ENCODE data around the gene SMURF1. TPM values are rescaled to one million over a fixed set of nuclear protein-coding genes. Genes with fewer than 3 reads are reported as not detected.

The SMURF1 gene
- total RNA-seq, 1 donor from 2014 or later, result 34.4 TPM

DNA sequence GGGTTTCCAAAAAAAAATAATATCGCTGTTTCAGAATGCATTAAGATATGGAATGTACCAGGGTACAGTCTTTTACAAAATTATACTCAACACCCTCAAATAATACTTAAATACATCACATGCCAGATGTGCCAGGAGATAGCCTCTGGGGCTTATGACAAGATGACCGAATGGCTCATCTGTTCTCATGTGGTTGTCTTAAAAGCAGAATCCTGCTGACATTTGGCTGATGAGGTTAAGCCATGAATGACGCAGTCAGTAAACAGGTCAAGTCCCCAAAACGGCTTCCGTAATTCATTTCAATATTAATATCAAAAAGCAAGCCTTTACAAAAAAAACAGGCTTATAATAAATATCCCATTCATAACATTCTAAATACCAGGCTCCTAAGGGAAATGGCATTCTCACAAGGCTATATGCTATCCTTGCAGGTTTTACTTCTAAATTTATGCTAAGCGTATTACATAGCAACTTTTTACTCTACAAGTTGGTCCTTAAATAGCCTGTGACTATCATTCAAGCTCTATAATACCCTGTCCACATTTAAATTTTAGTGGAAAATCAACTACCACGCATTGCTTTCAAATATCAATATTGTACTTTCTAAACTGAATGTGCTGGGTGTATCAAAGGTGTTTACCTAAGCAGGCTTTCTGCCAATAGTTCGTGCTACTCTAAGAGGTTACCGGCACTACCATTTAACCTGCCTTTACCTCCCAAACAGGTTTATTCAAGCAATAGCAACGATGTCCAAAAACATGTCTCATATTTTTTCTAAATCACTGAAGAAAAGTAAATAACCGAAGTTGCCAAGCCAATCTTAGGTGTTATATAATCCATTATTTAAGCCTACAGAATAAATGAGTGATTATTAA is 15.6 kb downstream of the SMURF1 start:
- Mint-ChIP-seq H3K27ac (no peak overlapping the region), H3K27me3 (ENCODE audit: low read depth) (no peaks in the 10 kb centered on the region), H3K36me3 (no peaks in the 10 kb centered on the region), H3K4me1 (peaks cover 22% of the 10 kb centered on the region), H3K4me3 (no peak overlapping the region), H3K9me3 (no peaks in the 10 kb centered on the region)
- no peak for DNase-seq (ENCODE audit: low spot score in 2 of 2, unreplicated experiment in 2 of 2)
- TF ChIP-seq, protein P1, sequence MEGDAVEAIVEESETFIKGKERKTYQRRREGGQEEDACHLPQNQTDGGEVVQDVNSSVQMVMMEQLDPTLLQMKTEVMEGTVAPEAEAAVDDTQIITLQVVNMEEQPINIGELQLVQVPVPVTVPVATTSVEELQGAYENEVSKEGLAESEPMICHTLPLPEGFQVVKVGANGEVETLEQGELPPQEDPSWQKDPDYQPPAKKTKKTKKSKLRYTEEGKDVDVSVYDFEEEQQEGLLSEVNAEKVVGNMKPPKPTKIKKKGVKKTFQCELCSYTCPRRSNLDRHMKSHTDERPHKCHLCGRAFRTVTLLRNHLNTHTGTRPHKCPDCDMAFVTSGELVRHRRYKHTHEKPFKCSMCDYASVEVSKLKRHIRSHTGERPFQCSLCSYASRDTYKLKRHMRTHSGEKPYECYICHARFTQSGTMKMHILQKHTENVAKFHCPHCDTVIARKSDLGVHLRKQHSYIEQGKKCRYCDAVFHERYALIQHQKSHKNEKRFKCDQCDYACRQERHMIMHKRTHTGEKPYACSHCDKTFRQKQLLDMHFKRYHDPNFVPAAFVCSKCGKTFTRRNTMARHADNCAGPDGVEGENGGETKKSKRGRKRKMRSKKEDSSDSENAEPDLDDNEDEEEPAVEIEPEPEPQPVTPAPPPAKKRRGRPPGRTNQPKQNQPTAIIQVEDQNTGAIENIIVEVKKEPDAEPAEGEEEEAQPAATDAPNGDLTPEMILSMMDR (IDR thresholded peaks at IDR 0.05; ENCODE audit: unreplicated experiment), result no peak

DNA sequence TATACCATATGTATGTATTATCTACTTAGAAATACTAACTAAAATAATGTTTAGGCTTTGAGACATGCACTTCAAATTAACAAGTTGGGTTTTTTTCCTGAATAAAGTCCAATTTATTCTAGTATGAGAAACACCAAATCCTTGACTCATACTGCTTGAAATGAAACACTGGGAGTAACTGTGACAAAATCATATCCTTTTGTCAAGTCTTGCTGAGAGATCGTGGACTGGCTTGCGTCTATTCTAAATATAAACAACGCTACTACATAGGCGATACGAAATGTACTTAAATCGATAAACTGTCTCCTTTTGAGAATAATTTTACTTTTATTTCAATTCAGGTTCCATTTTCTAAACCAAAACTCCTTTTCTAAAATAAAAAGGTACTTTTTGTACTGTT is 16.3 kb downstream of the SMURF1 start:
- DNase-seq (ENCODE audit: low spot score in 2 of 2, unreplicated experiment in 2 of 2), result no peak
- Mint-ChIP-seq H3K9me3 (no peaks in the 10 kb centered on the region), H3K4me3 (no peak overlapping the region), H3K27me3 (ENCODE audit: low read depth) (no peaks in the 10 kb centered on the region), H3K27ac (no peak overlapping the region), H3K36me3 (no peaks in the 10 kb centered on the region), H3K4me1 (peaks cover 22% of the 10 kb centered on the region)
- TF ChIP-seq, protein P1 (IDR thresholded peaks at IDR 0.05; ENCODE audit: unreplicated experiment), result no peak

DNA sequence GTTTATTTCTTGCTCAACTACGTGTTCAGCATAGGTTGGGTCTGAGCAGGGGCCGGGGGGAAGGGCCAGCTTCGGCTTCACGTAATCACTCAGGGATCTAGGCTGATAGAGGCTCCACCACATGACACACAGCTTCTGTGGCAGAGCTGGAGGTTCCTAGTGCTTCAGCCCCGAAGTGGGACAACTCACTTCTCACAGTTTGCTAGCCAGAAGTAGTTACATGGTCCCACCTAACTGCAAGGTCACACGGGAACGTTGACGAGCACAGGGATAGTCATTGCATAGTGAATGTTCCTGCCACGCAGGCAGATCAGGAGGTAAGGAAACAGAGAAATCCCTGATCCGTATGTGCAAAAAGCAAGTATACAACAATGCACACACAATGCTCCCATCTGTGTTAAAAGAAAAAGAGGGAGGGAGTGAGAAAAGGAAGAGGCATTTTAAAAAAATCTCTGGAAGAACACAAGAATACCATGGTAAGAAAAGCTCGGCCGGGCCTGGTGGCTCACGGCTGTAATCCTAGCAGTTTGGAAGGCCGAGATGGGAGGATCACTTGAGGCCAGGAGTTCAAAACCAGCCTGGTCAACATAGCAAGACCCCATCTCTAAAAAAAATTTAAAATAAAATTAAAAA is 16.9 kb downstream of the SMURF1 start:
- Mint-ChIP-seq H3K36me3 (no peaks in the 10 kb centered on the region), H3K4me1 (peaks cover 17% of the 10 kb centered on the region), H3K4me3 (no peak overlapping the region), H3K27ac (no peak overlapping the region), H3K27me3 (ENCODE audit: low read depth) (no peaks in the 10 kb centered on the region), H3K9me3 (no peaks in the 10 kb centered on the region)
- DNase-seq (ENCODE audit: low spot score in 2 of 2, unreplicated experiment in 2 of 2), result no peak
- TF ChIP-seq, protein P1 (IDR thresholded peaks at IDR 0.05; ENCODE audit: unreplicated experiment), result no peak

DNA sequence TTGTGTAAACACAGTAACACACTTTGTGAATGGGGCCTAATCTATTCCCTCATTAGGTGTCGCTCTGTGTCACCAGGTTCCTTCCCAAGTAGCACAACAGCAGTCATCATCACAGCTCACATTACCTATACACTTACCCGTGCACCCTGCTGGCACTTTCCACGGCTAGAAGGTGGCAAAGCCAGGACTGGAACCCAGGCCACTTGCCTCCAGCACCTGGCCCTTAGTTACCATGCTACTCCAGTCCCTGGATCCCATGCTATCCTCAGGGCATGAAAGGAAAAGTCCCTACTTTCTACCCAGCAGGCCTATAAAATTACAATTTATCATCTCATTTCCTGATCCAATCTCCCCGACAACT is 18.4 kb downstream of the SMURF1 start:
- no peaks in the 10 kb centered on the region for H3K9me3 Mint-ChIP-seq
- peaks cover 4% of the 10 kb centered on the region for H3K36me3 Mint-ChIP-seq
- TF ChIP-seq, protein P1 (IDR thresholded peaks at IDR 0.05; ENCODE audit: unreplicated experiment), result no peak
- DNase-seq (ENCODE audit: low spot score in 2 of 2, unreplicated experiment in 2 of 2), result no peak
- H3K27me3 Mint-ChIP-seq (ENCODE audit: low read depth), result no peaks in the 10 kb centered on the region
- H3K4me3 Mint-ChIP-seq, result no peak overlapping the region
- H3K27ac Mint-ChIP-seq, result no peak overlapping the region
- H3K4me1 Mint-ChIP-seq, result peaks cover 21% of the 10 kb centered on the region

DNA sequence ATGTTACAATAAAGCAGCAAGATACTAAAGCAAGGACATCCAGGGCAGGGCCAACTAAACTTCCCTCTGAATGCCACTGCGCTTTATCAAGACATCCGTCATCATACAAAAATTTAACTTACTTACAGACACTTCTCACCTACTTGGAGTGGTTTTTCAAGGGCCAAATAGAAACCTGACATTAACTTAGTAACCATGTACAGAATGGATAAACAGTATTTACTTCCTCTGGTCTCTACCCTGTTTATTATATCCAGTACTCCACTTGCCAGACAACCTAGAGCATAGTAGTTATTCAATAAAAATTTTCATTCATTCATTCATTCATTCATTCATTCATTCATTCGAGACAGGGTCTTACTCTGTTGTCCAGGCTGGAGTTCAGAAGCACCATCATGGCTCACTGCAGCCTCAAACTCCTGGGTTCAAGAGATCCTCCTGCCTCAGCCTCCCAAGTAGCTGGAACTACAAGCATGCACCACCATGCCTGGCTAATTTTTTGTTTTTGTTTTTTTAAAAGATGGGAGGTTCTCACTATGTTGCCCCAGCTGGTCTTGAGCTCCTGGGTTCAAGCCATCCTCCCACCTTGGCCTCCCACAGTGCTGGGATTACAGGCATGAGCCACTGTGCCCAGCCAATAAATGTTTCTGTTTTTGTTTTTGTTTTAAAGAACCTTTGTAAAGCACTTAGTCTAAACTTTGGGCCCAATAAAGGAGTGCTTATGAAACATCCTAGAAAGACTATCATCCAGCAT is 19.0 kb downstream of the SMURF1 start:
- no peaks in the 10 kb centered on the region for H3K27me3 Mint-ChIP-seq (ENCODE audit: low read depth)
- peaks cover 4% of the 10 kb centered on the region for H3K9me3 Mint-ChIP-seq
- no peak for DNase-seq (ENCODE audit: low spot score in 2 of 2, unreplicated experiment in 2 of 2)
- peaks cover 21% of the 10 kb centered on the region for H3K4me1 Mint-ChIP-seq
- TF ChIP-seq, protein P1 (IDR thresholded peaks at IDR 0.05; ENCODE audit: unreplicated experiment), result no peak
- no peak overlapping the region for H3K4me3 Mint-ChIP-seq
- H3K36me3 Mint-ChIP-seq, result peaks cover 9% of the 10 kb centered on the region
- H3K27ac Mint-ChIP-seq, result no peak overlapping the region
